MG63 (cell line): ENCODE measurements around the gene OR2F1. TPM values are rescaled to one million over a fixed set of nuclear protein-coding genes. Genes with fewer than 3 reads are reported as not detected.

ENCODE experiments used
- DNase-seq: peaks from one replicate; pipeline ENCODE4 v3.0.0-alpha.2; 2020
- H3K27me3 ChIP-seq: fragments of 250-450 bp; sonication (Bioruptor Pico); 2 replicates; pipeline ENCODE4 v1.5.1; 2020; ENCODE audit warnings: mild to moderate bottlenecking, moderate library complexity
- H3K36me3 ChIP-seq: fragments of 250-450 bp; sonication (Bioruptor Pico); 2 replicates; pipeline ENCODE4 v1.5.1; 2020; ENCODE audit warnings: mild to moderate bottlenecking, moderate library complexity
- H3K4me3 ChIP-seq: fragments of 250-450 bp; sonication (Bioruptor Pico); 2 replicates; pipeline ENCODE4 v1.5.1; 2020; ENCODE audit warnings: mild to moderate bottlenecking, moderate library complexity
- H3K9me3 ChIP-seq: fragments of 250-450 bp; sonication (Bioruptor Pico); 2 replicates; pipeline ENCODE4 v1.5.1; 2020; ENCODE audit warnings: mild to moderate bottlenecking, moderate library complexity
- total RNA-seq: library from RNA; depleted of rRNA; stranded (reverse); fragments of >200 nt; shearing (Covaris generic); gene quantifications from 2 replicates; pipeline ENCODE4 v1.2.3, GENCODE V29; 2014; ENCODE audit warnings: low replicate concordance; rRNA removed

Gene OR2F1
- total RNA-seq = 0.49 TPM in 1 of 2 replicates, not detected in the other

- H3K4me3 ChIP-seq = no peak within 1 kb of the TSS
- H3K36me3 ChIP-seq = no peaks in the 10 kb centered on the region
- no peaks in the 10 kb centered on the region for H3K9me3 ChIP-seq
- no peak for DNase-seq
- no peaks in the 10 kb centered on the region for H3K27me3 ChIP-seq
Measured at GRCh38 chr7:143954544-143954943, at the start of gene OR2F1. Gene OR2F1 (plus strand): TSS chr7:143954844. CDS start chr7:143959971, 5,127 bp downstream.

DNA sequence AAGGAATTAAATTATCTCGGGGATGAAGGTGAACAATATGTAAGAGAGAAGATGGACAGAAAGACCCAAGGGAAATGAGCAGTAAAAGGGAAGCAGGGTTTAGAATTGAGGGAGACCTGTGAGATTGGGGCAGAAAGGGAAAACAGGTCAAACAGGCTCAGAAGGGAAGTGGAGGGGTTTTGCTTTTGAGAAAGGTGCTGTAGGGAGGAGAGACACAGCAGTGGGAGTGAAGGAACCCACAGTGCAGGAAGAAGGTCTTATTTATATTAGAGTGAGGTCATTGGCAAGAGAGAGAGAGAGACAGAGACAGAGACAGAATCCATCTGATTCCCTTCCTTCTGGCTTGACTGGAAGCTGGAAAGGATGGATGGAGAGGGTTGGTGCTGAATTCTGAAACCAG lies 49.1 kb upstream of the OR2F1 start:
- no peaks in the 10 kb centered on the region for H3K9me3 ChIP-seq
- H3K4me3 ChIP-seq = no peak overlapping the region
- H3K36me3 ChIP-seq = peaks cover 4% of the 10 kb centered on the region; the same call in 1 of the 2 replicates
- DNase-seq = no peak
- H3K27me3 ChIP-seq = no peaks in the 10 kb centered on the region

- no peak overlapping the region for H3K4me3 ChIP-seq
- no peaks in the 10 kb centered on the region for H3K27me3 ChIP-seq
- DNase-seq = no peak
- no peaks in the 10 kb centered on the region for H3K9me3 ChIP-seq
- H3K36me3 ChIP-seq = no peaks in the 10 kb centered on the region
Measured at GRCh38 chr7:143906151-143906550, 48.5 kb upstream of the OR2F1 start.

DNA sequence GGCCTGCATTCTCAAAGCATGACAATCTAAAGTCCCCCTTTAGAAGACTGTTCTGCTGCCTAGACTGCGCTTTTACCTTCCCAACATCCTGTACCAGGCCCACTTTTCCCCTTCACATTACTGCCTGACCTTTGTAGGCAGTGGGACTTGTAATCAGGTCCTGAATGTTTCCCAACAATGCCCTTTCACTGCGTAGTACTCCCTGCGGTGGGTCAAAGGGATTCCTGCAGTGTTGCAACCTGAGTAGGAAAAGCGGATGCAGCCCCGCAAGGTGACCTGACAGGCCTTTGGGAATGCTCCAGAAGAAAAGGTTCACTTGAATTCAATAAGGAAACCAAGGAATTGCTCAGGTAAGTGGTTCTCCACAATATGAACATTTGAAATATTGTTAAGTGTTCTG lies 47.7 kb upstream of the OR2F1 start:
- Histone ChIP-seq H3K27me3 (no peaks in the 10 kb centered on the region), H3K4me3 (no peak overlapping the region), H3K36me3 (no peaks in the 10 kb centered on the region), H3K9me3 (no peaks in the 10 kb centered on the region)
- DNase-seq = no peak

- Histone ChIP-seq H3K9me3 (no peaks in the 10 kb centered on the region), H3K27me3 (no peaks in the 10 kb centered on the region), H3K36me3 (no peaks in the 10 kb centered on the region), H3K4me3 (no peak overlapping the region)
- DNase-seq = no peak
Measured at GRCh38 chr7:143908120-143908519, 46.5 kb upstream of the OR2F1 start.

- no peak overlapping the region for H3K4me3 ChIP-seq
- H3K27me3 ChIP-seq = no peaks in the 10 kb centered on the region
- H3K36me3 ChIP-seq = no peaks in the 10 kb centered on the region
- no peaks in the 10 kb centered on the region for H3K9me3 ChIP-seq
- no peak for DNase-seq
Measured at GRCh38 chr7:143909863-143910262, 44.8 kb upstream of the OR2F1 start.

GRCh38 chr7:143910473-143911248 lies 44.0 kb upstream of the OR2F1 start:
- Histone ChIP-seq H3K27me3 (no peaks in the 10 kb centered on the region), H3K36me3 (no peaks in the 10 kb centered on the region), H3K9me3 (no peaks in the 10 kb centered on the region), H3K4me3 (no peak overlapping the region)
- DNase-seq = no peak

GRCh38 chr7:143913945-143914615 lies 40.6 kb upstream of the OR2F1 start:
- no peaks in the 10 kb centered on the region for H3K9me3 ChIP-seq
- no peaks in the 10 kb centered on the region for H3K27me3 ChIP-seq
- no peak for DNase-seq
- no peaks in the 10 kb centered on the region for H3K36me3 ChIP-seq
- no peak overlapping the region for H3K4me3 ChIP-seq

- H3K4me3 ChIP-seq = no peak overlapping the region
- H3K27me3 ChIP-seq = no peaks in the 10 kb centered on the region
- H3K36me3 ChIP-seq = no peaks in the 10 kb centered on the region
- DNase-seq = no peak
- H3K9me3 ChIP-seq = no peaks in the 10 kb centered on the region
Measured at GRCh38 chr7:143914938-143915652, 39.5 kb upstream of the OR2F1 start.

GRCh38 chr7:143924851-143925250 lies 29.8 kb upstream of the OR2F1 start:
- Histone ChIP-seq H3K36me3 (no peaks in the 10 kb centered on the region), H3K4me3 (no peak overlapping the region), H3K27me3 (no peaks in the 10 kb centered on the region), H3K9me3 (no peaks in the 10 kb centered on the region)
- DNase-seq = no peak

GRCh38 chr7:143929224-143929920 lies 25.3 kb upstream of the OR2F1 start:
- Histone ChIP-seq H3K36me3 (no peaks in the 10 kb centered on the region), H3K4me3 (no peak overlapping the region), H3K9me3 (0 out of 2 replicates have a peak, but pooled peaks cover 3% of the 10 kb centered on the region), H3K27me3 (no peaks in the 10 kb centered on the region)
- DNase-seq = peak; percentile 7

- no peak overlapping the region for H3K4me3 ChIP-seq
Measured at GRCh38 chr7:143931739-143932138, 22.9 kb upstream of the OR2F1 start.

GRCh38 chr7:143934526-143935325 lies 19.9 kb upstream of the OR2F1 start, which contains the start of gene OR2F2:
Gene OR2F2 (plus strand): TSS chr7:143935233. CDS start chr7:143935233, 0 bp downstream.
- Histone ChIP-seq H3K36me3 (no peaks in the 10 kb centered on the region), H3K27me3 (no peaks in the 10 kb centered on the region), H3K4me3 (no peak within 1 kb of the TSS), H3K9me3 (0 out of 2 replicates have a peak, but pooled peaks cover 3% of the 10 kb centered on the region)
- peak; percentile 24 for DNase-seq

More at GRCh38 chr7:143931739-143932138, 22.9 kb upstream of the OR2F1 start:
- no peak for DNase-seq
- Histone ChIP-seq H3K27me3 (no peaks in the 10 kb centered on the region), H3K9me3 (0 out of 2 replicates have a peak, but pooled peaks cover 3% of the 10 kb centered on the region), H3K36me3 (no peaks in the 10 kb centered on the region)

GRCh38 chr7:143936087-143937009 lies 18.3 kb upstream of the OR2F1 start:
- no peak overlapping the region for H3K4me3 ChIP-seq
- 0 out of 2 replicates have a peak, but pooled peaks cover 3% of the 10 kb centered on the region for H3K9me3 ChIP-seq
- no peaks in the 10 kb centered on the region for H3K27me3 ChIP-seq
- DNase-seq = peak; percentile 70
- no peaks in the 10 kb centered on the region for H3K36me3 ChIP-seq
